Ammon's horn (tissue), 1 donor: ENCODE data around the gene ATPAF2.

Experiments
- DNase-seq: peaks from one replicate; pipeline ENCODE4 v3.0.0-alpha.2; 2016; ENCODE audit warnings: low spot score

The ATPAF2 gene

GRCh38 chr17:17985153-17985552 lies 53.8 kb downstream of the ATPAF2 start:
- no peak for DNase-seq

GRCh38 chr17:17983776-17984175 lies 55.2 kb downstream of the ATPAF2 start:
- DNase-seq = no peak

GRCh38 chr17:17983376-17983775 lies 55.6 kb downstream of the ATPAF2 start:
- no peak for DNase-seq

- no peak for DNase-seq
Measured at GRCh38 chr17:17982801-17983200, 56.2 kb downstream of the ATPAF2 start.

GRCh38 chr17:17981330-17981729 lies 57.6 kb downstream of the ATPAF2 start:
- DNase-seq = no peak

DNA sequence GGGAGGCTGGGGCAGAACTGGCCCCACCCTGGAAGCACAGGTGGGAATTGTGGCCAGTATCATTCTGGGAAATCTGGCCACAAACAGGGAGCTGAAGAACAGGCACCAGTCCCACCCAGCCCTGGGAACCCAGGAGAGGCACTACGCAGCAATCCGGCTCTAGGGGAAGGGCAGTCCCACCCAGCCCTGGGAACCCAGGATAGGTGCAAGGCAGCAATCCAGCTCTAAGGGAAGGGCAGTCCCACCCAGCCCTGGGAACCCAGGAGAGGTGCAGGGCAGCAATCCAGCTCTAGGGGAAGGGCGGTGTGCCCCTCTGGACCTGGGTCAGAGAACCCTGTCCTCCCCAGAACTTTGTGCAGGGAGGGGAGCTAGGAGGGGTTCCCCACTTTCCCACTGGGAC lies 59.2 kb downstream of the ATPAF2 start:
- no peak for DNase-seq

- DNase-seq = no peak
Measured at GRCh38 chr17:17978481-17979424, 60.2 kb downstream of the ATPAF2 start.

GRCh38 chr17:17976931-17977570 lies 61.9 kb downstream of the ATPAF2 start:
- DNase-seq = no peak

DNA sequence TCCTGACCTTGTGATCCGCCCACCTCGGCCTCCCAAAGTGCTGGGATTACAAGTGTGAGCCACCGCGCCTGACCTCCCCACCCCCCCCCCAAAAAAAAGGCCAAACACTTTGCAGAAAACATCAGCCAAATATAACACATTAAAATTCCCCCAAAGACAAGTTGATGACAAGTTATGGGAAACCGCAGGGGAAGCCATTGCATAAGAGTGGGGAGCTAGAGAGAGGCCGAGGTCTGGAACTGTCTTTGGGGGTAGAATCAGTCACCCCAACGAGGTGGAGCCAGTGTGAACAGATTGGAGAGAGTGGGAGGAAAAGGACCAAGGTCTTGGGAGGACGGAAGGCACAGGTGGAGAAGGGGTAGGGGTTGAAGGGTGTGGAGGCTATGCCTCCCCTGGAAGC lies 63.5 kb downstream of the ATPAF2 start:
- DNase-seq = no peak

GRCh38 chr17:17972952-17973254 lies 66.1 kb downstream of the ATPAF2 start:
- DNase-seq = no peak

DNA sequence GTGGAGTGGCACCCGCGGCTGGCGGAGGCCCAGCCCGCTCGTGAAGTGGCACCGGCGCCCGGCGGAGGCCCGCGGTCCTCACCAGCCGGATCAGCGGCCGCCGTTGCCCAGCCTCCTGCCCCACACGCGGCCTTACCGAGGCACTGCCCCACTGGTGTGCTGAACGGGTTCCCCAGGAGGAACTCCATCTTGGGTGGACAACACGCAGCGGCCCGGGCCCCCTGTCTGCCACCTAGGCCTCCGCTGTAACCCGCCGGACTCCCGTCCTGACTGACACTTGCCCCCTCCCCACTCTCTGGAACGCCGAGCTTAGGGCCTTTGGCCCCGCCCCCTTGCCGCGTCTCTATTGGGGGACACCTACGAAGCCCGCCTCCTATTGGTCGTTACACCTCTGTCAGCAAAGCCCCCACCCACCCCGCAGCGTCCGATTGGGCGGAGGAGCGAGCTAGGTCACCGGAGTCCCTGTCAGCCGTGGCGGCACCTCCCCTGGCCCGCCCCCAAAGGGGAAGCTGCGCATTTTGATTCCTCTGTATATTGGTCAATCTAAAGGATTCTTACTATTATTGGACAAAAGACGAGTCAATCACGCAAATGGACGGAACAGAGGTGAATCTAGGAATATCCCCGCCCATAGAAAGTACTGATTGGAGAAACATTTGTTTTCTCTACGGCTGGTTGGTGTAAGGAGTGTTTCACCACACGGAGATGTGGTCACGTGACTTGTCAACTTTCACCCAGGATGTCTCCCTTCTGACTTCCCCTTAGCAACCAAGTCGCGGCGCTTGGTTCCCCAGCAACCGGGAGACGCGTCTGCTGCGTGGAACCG lies 66.6 kb downstream of the ATPAF2 start, which contains the start of the genes DRC3 and TOM1L2:
TSS of gene DRC3 (plus strand) at position 737 of the 826 bp plus-strand sequence. CDS start 4,737 bp downstream, outside the sequence.
TSS of gene TOM1L2 (minus strand) at position 275 of the 826 bp plus-strand sequence. CDS start at position 188, 87 bp downstream.
- peak; percentile 100 for DNase-seq

- peak; percentile 45 for DNase-seq
Measured at GRCh38 chr17:17971431-17972125, 67.4 kb downstream of the ATPAF2 start.

DNA sequence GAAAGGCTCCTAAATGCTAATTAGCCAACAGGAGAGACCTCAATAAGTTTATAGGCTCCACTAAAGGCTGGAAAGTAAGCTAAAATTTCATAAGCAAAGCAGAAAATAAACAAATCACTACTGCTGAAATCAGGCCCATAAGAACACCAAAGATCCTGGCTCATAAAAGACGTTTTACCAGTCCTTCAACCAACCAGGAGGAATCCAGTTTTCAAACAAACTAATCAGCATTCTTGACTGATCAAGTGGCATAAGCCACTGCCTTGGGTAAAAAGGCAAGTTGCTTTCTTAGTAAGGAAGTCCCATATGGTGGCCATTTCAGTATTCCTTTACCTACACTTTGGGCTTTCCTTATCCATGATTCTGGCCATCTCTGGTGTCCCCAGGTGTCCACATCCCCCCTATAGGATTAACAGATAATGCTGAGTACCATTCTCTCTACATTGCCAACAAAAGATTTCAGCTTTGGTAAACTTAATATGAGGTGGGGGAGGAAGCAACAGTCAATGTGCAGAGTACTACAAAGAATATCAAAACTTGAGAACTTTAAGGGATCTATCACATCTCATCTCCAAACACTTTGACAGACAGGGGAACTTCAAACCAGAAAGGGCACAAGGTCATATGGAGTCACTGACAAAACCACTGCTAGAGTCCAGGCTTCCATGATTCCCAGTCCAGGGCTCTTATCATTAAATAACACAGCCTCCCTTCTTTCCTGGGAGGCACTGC lies 68.1 kb downstream of the ATPAF2 start:
- DNase-seq = no peak
